Activated CD4-positive, alpha-beta memory T cell treated with anti-CD3 and anti-CD28 coated beads for 36 hours (primary cell): Measurements from ENCODE around the gene ZNF587. TPM values are rescaled to one million over a fixed set of nuclear protein-coding genes. Genes with fewer than 3 reads are reported as not detected.
"Not testable (repeated sequence)": the region's sequence is repeated elsewhere in the genome, so short reads cannot be mapped to it uniquely, and the experiment has no call there.

ENCODE experiments used
- CTCF ChIA-PET: fragments of 350-600 bp; sonication (Branson Sonifier 250); formaldehyde crosslinking; loops from one replicate; lab custom pipeline; 2021; ENCODE audit warnings: antibody characterized with exemption, inconsistent platforms; lab: Charles Lee
- POLR2A ChIA-PET: fragments of 350-600 bp; sonication (Branson Sonifier 250); formaldehyde crosslinking; loops from one replicate; lab custom pipeline; 2021; ENCODE audit warnings: antibody characterized with exemption; lab: Charles Lee
- DNase-seq: peaks from one replicate; pipeline ENCODE4 v3.0.0-alpha.2; 2020
- H3K27ac Mint-ChIP-seq: one replicate; pipeline ENCODE4 v1.8.0; 2021; ENCODE audit warnings: mixed read lengths
- H3K27me3 Mint-ChIP-seq: one replicate; pipeline ENCODE4 v1.8.0; 2021; ENCODE audit warnings: mixed read lengths
- H3K36me3 Mint-ChIP-seq: one replicate; pipeline ENCODE4 v1.8.0; 2021; ENCODE audit warnings: mixed read lengths
- H3K4me1 Mint-ChIP-seq: one replicate; pipeline ENCODE4 v1.8.0; 2021; ENCODE audit warnings: low read depth, mixed read lengths
- H3K4me3 Mint-ChIP-seq: one replicate; pipeline ENCODE4 v1.8.0; 2021; ENCODE audit warnings: mild to moderate bottlenecking, mixed read lengths
- H3K9me3 Mint-ChIP-seq: one replicate; pipeline ENCODE4 v1.8.0; 2021; ENCODE audit warnings: mixed read lengths
- intact Hi-C: fragments of 100-400 bp; cut with micrococcal nuclease; formaldehyde crosslinking; loops from one replicate; pipeline ENCODE4 v1.15.1; 2023
- total RNA-seq, 2 experiments: library from RNA; stranded (reverse); gene quantifications; one replicate each; pipeline ENCODE4 v1.2.3, GENCODE V29; 2021

The ZNF587 gene
- total RNA-seq, 2 experiments from 2014 or later = 20.9 to 23.9 TPM

- H3K36me3 Mint-ChIP-seq = peaks cover 92% of the 10 kb centered on the region
- H3K4me1 Mint-ChIP-seq, H3K4me3 Mint-ChIP-seq, POLR2A ChIA-PET, intact Hi-C loops, DNase-seq, H3K27ac Mint-ChIP-seq, H3K27me3 Mint-ChIP-seq: not testable (repeated sequence)
- peaks cover 62% of the 10 kb centered on the region for H3K9me3 Mint-ChIP-seq
- CTCF ChIA-PET = interaction anchor here (0.6 kb wide), 1 partner anchor 82 kb away, joined by 3 read pairs; no protein-coding TSS in a partner anchor
Observed at GRCh38 chr19:57862351-57862750, 12.7 kb downstream of the ZNF587 start.

GRCh38 chr19:57867868-57868492 lies 18.3 kb downstream of the ZNF587 start:
- CTCF ChIA-PET = no interaction called here
- Mint-ChIP-seq H3K27ac (no peak overlapping the region), H3K27me3 (no peaks in the 10 kb centered on the region), H3K36me3 (peaks cover 83% of the 10 kb centered on the region), H3K4me1 (no peaks in the 10 kb centered on the region), H3K4me3 (no peak overlapping the region), H3K9me3 (peaks cover 69% of the 10 kb centered on the region)
- intact Hi-C loops = no loop called here
- no peak for DNase-seq
- POLR2A ChIA-PET = no interaction called here

- DNase-seq, POLR2A ChIA-PET, H3K27me3 Mint-ChIP-seq, H3K4me1 Mint-ChIP-seq, CTCF ChIA-PET, H3K4me3 Mint-ChIP-seq, H3K27ac Mint-ChIP-seq, intact Hi-C loops: not testable (repeated sequence)
- Mint-ChIP-seq H3K9me3 (peaks cover 76% of the 10 kb centered on the region), H3K36me3 (peaks cover 83% of the 10 kb centered on the region)
Observed at GRCh38 chr19:57869655-57870054, 20.0 kb downstream of the ZNF587 start.

GRCh38 chr19:57870225-57870624 lies 20.6 kb downstream of the ZNF587 start:
- no peak for DNase-seq
- Mint-ChIP-seq H3K27ac (no peak overlapping the region), H3K4me1 (no peaks in the 10 kb centered on the region), H3K36me3 (peaks cover 81% of the 10 kb centered on the region), H3K4me3 (no peak overlapping the region), H3K27me3 (no peaks in the 10 kb centered on the region), H3K9me3 (peaks cover 74% of the 10 kb centered on the region)
- POLR2A ChIA-PET = no interaction called here
- CTCF ChIA-PET = no interaction called here
- intact Hi-C loops = no loop called here

GRCh38 chr19:57872450-57872849 lies 22.8 kb downstream of the ZNF587 start:
- peaks cover 76% of the 10 kb centered on the region for H3K9me3 Mint-ChIP-seq
- no peak overlapping the region for H3K4me3 Mint-ChIP-seq
- H3K27me3 Mint-ChIP-seq = no peaks in the 10 kb centered on the region
- POLR2A ChIA-PET = no interaction called here
- H3K27ac Mint-ChIP-seq = no peak overlapping the region
- H3K36me3 Mint-ChIP-seq = peaks cover 81% of the 10 kb centered on the region
- DNase-seq = no peak
- intact Hi-C loops = no loop called here
- CTCF ChIA-PET = no interaction called here
- H3K4me1 Mint-ChIP-seq = no peaks in the 10 kb centered on the region

GRCh38 chr19:57873883-57874799 lies 24.5 kb downstream of the ZNF587 start:
- POLR2A ChIA-PET = not testable (repeated sequence)
- peaks cover 74% of the 10 kb centered on the region for H3K9me3 Mint-ChIP-seq

GRCh38 chr19:57886046-57886445 lies 36.4 kb downstream of the ZNF587 start:
- DNase-seq = no peak
- intact Hi-C loops = loop anchor here (10.0 kb wide), 1 partner anchor 269 kb away; the partner anchor contains the start of gene ZNF329
- ChIA-PET CTCF (interaction anchor here (1.3 kb wide), 1 partner anchor 265 kb away, joined by 3 read pairs; the partner anchor contains the start of gene ZNF329), POLR2A (no interaction called here)
- Mint-ChIP-seq H3K27me3 (no peaks in the 10 kb centered on the region), H3K9me3 (peaks cover 47% of the 10 kb centered on the region), H3K4me1 (peaks cover 19% of the 10 kb centered on the region), H3K4me3 (no peak overlapping the region), H3K36me3 (peaks cover 64% of the 10 kb centered on the region), H3K27ac (no peak overlapping the region)

More at GRCh38 chr19:57873883-57874799, 24.5 kb downstream of the ZNF587 start:
- CTCF ChIA-PET, H3K27ac Mint-ChIP-seq, H3K27me3 Mint-ChIP-seq, intact Hi-C loops, H3K4me3 Mint-ChIP-seq, DNase-seq, H3K4me1 Mint-ChIP-seq: not testable (repeated sequence)
- H3K36me3 Mint-ChIP-seq = peaks cover 80% of the 10 kb centered on the region

- intact Hi-C loops = loop anchor here (10.0 kb wide), 1 partner anchor 267 kb away; the partner anchor contains the start of gene ZNF329
- peaks cover 52% of the 10 kb centered on the region for H3K9me3 Mint-ChIP-seq
Observed at GRCh38 chr19:57887195-57887941, 37.7 kb downstream of the ZNF587 start.

GRCh38 chr19:57888107-57888559 lies 38.5 kb downstream of the ZNF587 start:
- Mint-ChIP-seq H3K36me3 (peaks cover 61% of the 10 kb centered on the region), H3K4me1 (peaks cover 19% of the 10 kb centered on the region), H3K27me3 (no peaks in the 10 kb centered on the region), H3K4me3 (peak overlapping the region; percentile 86), H3K9me3 (peaks cover 48% of the 10 kb centered on the region), H3K27ac (peak overlapping the region; percentile 61)
- ChIA-PET POLR2A (no interaction called here), CTCF (interaction anchor here (0.6 kb wide), 1 partner anchor 1540 kb away, joined by 3 read pairs; no protein-coding TSS in a partner anchor)
- intact Hi-C loops = loop anchor here (10.0 kb wide), 1 partner anchor 267 kb away; the partner anchor contains the start of gene ZNF329
- DNase-seq = no peak

More at GRCh38 chr19:57887195-57887941, 37.7 kb downstream of the ZNF587 start:
- POLR2A ChIA-PET = no interaction called here
- no peak overlapping the region for H3K27ac Mint-ChIP-seq
- CTCF ChIA-PET = interaction anchor here (0.6 to 1.3 kb wide), 2 partner anchors 263 to 1539 kb away, joined by 3 read pairs; partner anchors contain the start of gene ZNF329
- DNase-seq = no peak
- H3K4me3 Mint-ChIP-seq = peak overlapping the region; percentile 86
- peaks cover 68% of the 10 kb centered on the region for H3K36me3 Mint-ChIP-seq
- peaks cover 19% of the 10 kb centered on the region for H3K4me1 Mint-ChIP-seq
- no peaks in the 10 kb centered on the region for H3K27me3 Mint-ChIP-seq

GRCh38 chr19:57888560-57889231 lies 39.0 kb downstream of the ZNF587 start, which contains the start of gene ZNF814:
TSS of gene ZNF814 (minus strand) at chr19:57889037. CDS start at chr19:57888802, 235 bp downstream.
- CTCF ChIA-PET = no interaction called here
- Mint-ChIP-seq H3K9me3 (peaks cover 48% of the 10 kb centered on the region), H3K27ac (peak within 1 kb of the TSS; percentile 61)

GRCh38 chr19:57890706-57891105 lies 41.0 kb downstream of the ZNF587 start:
- Mint-ChIP-seq H3K9me3 (peaks cover 36% of the 10 kb centered on the region), H3K36me3 (peaks cover 37% of the 10 kb centered on the region), H3K4me1 (peaks cover 19% of the 10 kb centered on the region)
- H3K27me3 Mint-ChIP-seq, H3K27ac Mint-ChIP-seq, CTCF ChIA-PET, H3K4me3 Mint-ChIP-seq, intact Hi-C loops, DNase-seq, POLR2A ChIA-PET: not testable (repeated sequence)

More at GRCh38 chr19:57888560-57889231, 39.0 kb downstream of the ZNF587 start, which contains the start of gene ZNF814:
- Mint-ChIP-seq H3K36me3 (peaks cover 55% of the 10 kb centered on the region), H3K4me1 (peaks cover 19% of the 10 kb centered on the region), H3K4me3 (peak within 1 kb of the TSS; percentile 86), H3K27me3 (no peaks in the 10 kb centered on the region)
- intact Hi-C loops = loop anchor here (10.0 kb wide), 1 partner anchor 266 kb away; the partner anchor contains the start of gene ZNF329
- peak; percentile 88 for DNase-seq
- POLR2A ChIA-PET = no interaction called here
